Ishikawa (cell line): Measurements from ENCODE around the gene VWC2L.
A peak's percentile ranks its signal among the peaks of the same experiment; 100 is the strongest.

Experiments
- CEBPB ChIP-seq: IDR thresholded peaks from 2 replicates; pipeline ENCODE4 v1.6.1; 2012
- CREB1 ChIP-seq: IDR thresholded peaks from 2 replicates; pipeline ENCODE4 v1.6.1; 2012; ENCODE audit warnings: low read depth
- EGR1 ChIP-seq: IDR thresholded peaks from 2 replicates; pipeline ENCODE4 v1.6.1; 2012
- EP300 ChIP-seq: IDR thresholded peaks from 2 replicates; pipeline ENCODE4 v1.6.1; 2012; ENCODE audit warnings: borderline replicate concordance
- FOXM1 ChIP-seq: IDR thresholded peaks from 2 replicates; pipeline ENCODE4 v1.6.1; 2012; ENCODE audit warnings: low read depth, borderline replicate concordance
- NFIC ChIP-seq: IDR thresholded peaks from 2 replicates; pipeline ENCODE4 v1.6.1; 2012
- RAD21 ChIP-seq: IDR thresholded peaks from 2 replicates; pipeline ENCODE4 v1.6.1; 2012; ENCODE audit warnings: low read depth
- TAF1 ChIP-seq: IDR thresholded peaks from 2 replicates; pipeline ENCODE4 v1.6.1; 2012; ENCODE audit warnings: low read depth, mild to moderate bottlenecking
- TCF12 ChIP-seq: IDR thresholded peaks from 2 replicates; pipeline ENCODE4 v1.6.1; 2012; ENCODE audit warnings: low read depth
- TEAD4 ChIP-seq: IDR thresholded peaks from 2 replicates; pipeline ENCODE4 v1.6.1; 2012
- YY1 ChIP-seq: IDR thresholded peaks from 2 replicates; pipeline ENCODE4 v1.6.1; 2012; ENCODE audit warnings: low read depth
- ZBTB7A ChIP-seq: IDR thresholded peaks from 2 replicates; pipeline ENCODE4 v1.6.1; 2012; ENCODE audit warnings: low read depth
- TF ChIP-seq, protein P1 (sequence below): IDR thresholded peaks from 2 replicates; pipeline ENCODE4 v1.6.1; 2012
- TF ChIP-seq, protein P2 (sequence below): IDR thresholded peaks from 2 replicates; pipeline ENCODE4 v1.6.1; 2012
- TF ChIP-seq, protein P3 (sequence below): IDR thresholded peaks from 2 replicates; pipeline ENCODE4 v1.6.1; 2012; ENCODE audit warnings: low read depth, mild to moderate bottlenecking

The VWC2L gene

DNA sequence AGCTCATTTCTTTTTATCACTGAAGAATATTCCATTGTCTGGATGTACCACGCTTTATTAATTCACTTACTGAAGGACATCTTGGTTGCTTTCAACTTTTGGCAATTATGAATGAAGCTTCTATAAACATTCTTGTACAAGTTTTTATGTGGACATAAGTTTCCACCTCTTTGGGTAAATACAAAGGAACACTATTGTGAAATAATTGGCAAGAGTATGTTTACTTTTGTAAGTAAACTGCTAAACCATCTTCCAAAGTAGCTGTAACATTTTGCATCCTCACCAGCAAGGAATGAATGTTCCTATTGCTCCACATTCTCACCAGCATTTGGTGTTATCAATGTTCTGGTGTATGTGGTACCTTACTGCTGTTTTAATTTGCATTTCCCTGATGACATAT, 15.8 kb upstream of the VWC2L start:
- TF ChIP-seq ZBTB7A (no peak), YY1 (no peak), RAD21 (no peak), TAF1 (no peak), CREB1 (no peak), EP300 (no peak), NFIC (no peak), TCF12 (no peak), FOXM1 (no peak)
- TF ChIP-seq, protein P1, sequence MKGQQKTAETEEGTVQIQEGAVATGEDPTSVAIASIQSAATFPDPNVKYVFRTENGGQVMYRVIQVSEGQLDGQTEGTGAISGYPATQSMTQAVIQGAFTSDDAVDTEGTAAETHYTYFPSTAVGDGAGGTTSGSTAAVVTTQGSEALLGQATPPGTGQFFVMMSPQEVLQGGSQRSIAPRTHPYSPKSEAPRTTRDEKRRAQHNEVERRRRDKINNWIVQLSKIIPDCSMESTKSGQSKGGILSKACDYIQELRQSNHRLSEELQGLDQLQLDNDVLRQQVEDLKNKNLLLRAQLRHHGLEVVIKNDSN: no peak

DNA sequence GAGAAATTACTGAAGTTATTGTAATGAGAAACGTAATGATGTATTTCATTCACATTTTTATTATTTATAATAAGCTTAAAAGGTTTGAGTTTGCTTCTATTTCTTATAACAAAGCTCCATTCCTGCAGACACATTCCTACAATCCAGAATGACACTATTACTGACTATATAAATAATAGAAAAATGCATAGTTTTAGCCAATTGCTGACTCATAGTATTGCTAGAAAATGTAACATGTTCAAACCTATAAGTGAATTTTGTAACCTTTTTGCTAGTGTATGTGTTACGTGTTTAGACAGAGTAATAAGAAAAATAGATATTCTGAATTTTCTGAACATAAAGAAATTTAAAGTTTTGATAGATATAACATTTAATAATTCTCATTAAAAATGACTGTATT, 9.3 kb upstream of the VWC2L start:
- TF ChIP-seq CREB1 (no peak), TEAD4 (no peak), CEBPB (no peak), RAD21 (no peak), TCF12 (no peak), TAF1 (no peak), NFIC (no peak), FOXM1 (no peak), EP300 (no peak), ZBTB7A (no peak)
- TF ChIP-seq, protein P2, sequence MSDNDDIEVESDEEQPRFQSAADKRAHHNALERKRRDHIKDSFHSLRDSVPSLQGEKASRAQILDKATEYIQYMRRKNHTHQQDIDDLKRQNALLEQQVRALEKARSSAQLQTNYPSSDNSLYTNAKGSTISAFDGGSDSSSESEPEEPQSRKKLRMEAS: no peak

DNA sequence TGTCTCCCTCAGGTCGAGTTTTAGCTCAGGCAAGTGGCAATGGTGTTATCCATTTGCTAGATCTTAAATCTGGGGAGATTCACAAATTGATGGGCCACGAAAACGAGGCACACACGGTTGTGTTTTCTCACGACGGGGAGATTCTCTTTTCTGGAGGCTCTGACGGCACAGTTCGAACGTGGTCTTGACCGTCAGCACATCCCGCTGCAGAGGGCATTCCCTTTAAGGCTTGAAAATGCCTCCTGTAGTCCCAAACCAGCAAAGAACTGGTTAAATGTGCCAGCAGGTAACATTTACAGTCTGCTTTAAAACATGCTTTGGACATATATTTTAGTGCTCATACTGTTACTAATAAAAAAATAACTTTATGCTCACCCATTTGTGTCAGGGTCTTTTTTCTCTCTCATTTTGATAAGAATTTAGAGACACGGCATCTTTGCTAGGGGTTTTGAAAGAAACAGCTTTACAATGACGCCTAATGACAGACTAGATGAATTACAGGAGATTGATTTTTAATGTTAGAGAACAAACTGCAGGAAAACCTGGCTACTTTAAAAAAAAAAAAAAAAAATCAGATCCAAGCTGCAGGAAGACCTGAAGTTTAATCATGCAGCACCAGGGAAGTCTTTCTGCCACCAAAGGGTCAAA, 602 bp upstream of the VWC2L start:
- TF ChIP-seq, protein P3, sequence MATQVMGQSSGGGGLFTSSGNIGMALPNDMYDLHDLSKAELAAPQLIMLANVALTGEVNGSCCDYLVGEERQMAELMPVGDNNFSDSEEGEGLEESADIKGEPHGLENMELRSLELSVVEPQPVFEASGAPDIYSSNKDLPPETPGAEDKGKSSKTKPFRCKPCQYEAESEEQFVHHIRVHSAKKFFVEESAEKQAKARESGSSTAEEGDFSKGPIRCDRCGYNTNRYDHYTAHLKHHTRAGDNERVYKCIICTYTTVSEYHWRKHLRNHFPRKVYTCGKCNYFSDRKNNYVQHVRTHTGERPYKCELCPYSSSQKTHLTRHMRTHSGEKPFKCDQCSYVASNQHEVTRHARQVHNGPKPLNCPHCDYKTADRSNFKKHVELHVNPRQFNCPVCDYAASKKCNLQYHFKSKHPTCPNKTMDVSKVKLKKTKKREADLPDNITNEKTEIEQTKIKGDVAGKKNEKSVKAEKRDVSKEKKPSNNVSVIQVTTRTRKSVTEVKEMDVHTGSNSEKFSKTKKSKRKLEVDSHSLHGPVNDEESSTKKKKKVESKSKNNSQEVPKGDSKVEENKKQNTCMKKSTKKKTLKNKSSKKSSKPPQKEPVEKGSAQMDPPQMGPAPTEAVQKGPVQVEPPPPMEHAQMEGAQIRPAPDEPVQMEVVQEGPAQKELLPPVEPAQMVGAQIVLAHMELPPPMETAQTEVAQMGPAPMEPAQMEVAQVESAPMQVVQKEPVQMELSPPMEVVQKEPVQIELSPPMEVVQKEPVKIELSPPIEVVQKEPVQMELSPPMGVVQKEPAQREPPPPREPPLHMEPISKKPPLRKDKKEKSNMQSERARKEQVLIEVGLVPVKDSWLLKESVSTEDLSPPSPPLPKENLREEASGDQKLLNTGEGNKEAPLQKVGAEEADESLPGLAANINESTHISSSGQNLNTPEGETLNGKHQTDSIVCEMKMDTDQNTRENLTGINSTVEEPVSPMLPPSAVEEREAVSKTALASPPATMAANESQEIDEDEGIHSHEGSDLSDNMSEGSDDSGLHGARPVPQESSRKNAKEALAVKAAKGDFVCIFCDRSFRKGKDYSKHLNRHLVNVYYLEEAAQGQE: no peak
- TF ChIP-seq RAD21 (peak; percentile 36; the same call in 1 of the 2 replicates), EP300 (no peak)

DNA sequence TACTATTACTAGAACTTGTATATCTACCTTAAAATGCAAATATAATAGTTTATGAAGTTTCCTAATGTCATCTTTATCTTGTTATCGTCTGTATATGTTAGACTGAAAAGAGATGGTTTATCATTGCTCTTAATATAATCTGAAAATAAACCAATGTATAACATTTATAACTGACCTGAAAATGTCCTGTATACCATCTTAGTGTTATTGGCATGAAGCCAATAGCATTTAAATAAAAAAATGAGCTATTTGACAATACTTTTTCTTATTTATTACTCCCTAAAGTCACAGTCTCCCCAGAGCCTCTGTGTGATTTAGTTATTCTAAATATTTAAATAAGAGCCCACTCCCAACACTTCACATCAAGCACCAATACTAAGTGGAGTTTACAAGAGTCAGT, 1.8 kb downstream of the VWC2L start:
- TF ChIP-seq, protein P2: no peak
- TF ChIP-seq, protein P3: no peak
- TF ChIP-seq CEBPB (no peak), RAD21 (no peak), TCF12 (no peak), CREB1 (no peak), ZBTB7A (no peak), TAF1 (no peak), EP300 (no peak), YY1 (no peak), EGR1 (no peak), NFIC (no peak), FOXM1 (no peak), TEAD4 (no peak)
- TF ChIP-seq, protein P1: no peak

DNA sequence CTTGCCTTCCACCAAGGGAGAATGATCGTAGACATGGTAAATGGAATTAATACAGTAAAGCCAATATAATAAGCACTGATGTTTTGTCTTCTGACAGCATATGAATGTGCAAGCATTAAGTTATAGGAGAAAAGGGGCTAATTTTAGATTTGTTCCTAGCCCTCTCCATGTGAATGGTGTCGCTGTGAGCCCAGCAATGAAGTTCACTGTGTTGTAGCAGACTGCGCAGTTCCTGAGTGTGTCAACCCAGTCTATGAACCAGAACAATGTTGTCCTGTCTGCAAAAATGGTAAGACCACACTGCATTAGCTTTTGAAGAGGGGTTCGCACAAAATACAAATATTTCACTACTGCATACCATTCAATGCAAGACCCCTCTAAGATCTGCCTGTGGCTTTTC, 25.6 kb downstream of the VWC2L start:
- TF ChIP-seq, protein P3: no peak
- TF ChIP-seq TCF12: no peak
- no peak for TF ChIP-seq EP300
- TF ChIP-seq YY1: no peak
- no peak for TF ChIP-seq CEBPB
- no peak for TF ChIP-seq NFIC
- TF ChIP-seq, protein P2: no peak
- TF ChIP-seq TEAD4: no peak
- TF ChIP-seq CREB1: no peak
- TF ChIP-seq EGR1: no peak
- no peak for TF ChIP-seq FOXM1
- TF ChIP-seq TAF1: no peak
- TF ChIP-seq RAD21: no peak
- TF ChIP-seq, protein P1: no peak
- TF ChIP-seq ZBTB7A: no peak
